AG20443 (cell line): ENCODE measurements around the gene LAMP5.

ENCODE experiments used
- DNase-seq: peaks from one replicate; pipeline ENCODE4 v3.0.0; 2012; ENCODE audit warnings: low spot score, mixed read lengths

Gene LAMP5

GRCh38 chr20:9535449-9535848 lies 21.1 kb downstream of the LAMP5 start:
- DNase-seq: no peak

- DNase-seq: no peak
These were observed 28.8 kb downstream of the LAMP5 start for GRCh38 chr20:9543214-9543613.

GRCh38 chr20:9550283-9550682 lies 35.9 kb downstream of the LAMP5 start:
- DNase-seq: no peak

GRCh38 chr20:9550871-9551270 lies 36.5 kb downstream of the LAMP5 start:
- no peak for DNase-seq

- no peak for DNase-seq
These were observed 37.6 kb downstream of the LAMP5 start for GRCh38 chr20:9551808-9552550.

- no peak for DNase-seq
These were observed 41.4 kb downstream of the LAMP5 start for GRCh38 chr20:9555781-9556180.

- DNase-seq: no peak
These were observed 43.0 kb downstream of the LAMP5 start for GRCh38 chr20:9557411-9557810.

GRCh38 chr20:9565910-9566550 lies 51.6 kb downstream of the LAMP5 start:
- DNase-seq: no peak

GRCh38 chr20:9566977-9567376 lies 52.6 kb downstream of the LAMP5 start:
- no peak for DNase-seq

GRCh38 chr20:9570612-9571011 lies 56.2 kb downstream of the LAMP5 start:
- no peak for DNase-seq

GRCh38 chr20:9571783-9572182 lies 57.4 kb downstream of the LAMP5 start:
- DNase-seq: no peak

- no peak for DNase-seq
These were observed 58.3 kb downstream of the LAMP5 start for GRCh38 chr20:9572670-9573069.

GRCh38 chr20:9573335-9574151 lies 59.2 kb downstream of the LAMP5 start:
- no peak for DNase-seq

GRCh38 chr20:9574181-9574580 lies 59.8 kb downstream of the LAMP5 start:
- DNase-seq: no peak

- no peak for DNase-seq
These were observed 60.4 kb downstream of the LAMP5 start for GRCh38 chr20:9574776-9575175.

- no peak for DNase-seq
These were observed 61.4 kb downstream of the LAMP5 start for GRCh38 chr20:9575836-9576235.

- no peak for DNase-seq
These were observed 62.3 kb downstream of the LAMP5 start for GRCh38 chr20:9576695-9577094.

GRCh38 chr20:9577397-9577796 lies 63.0 kb downstream of the LAMP5 start:
- no peak for DNase-seq

- no peak for DNase-seq
These were observed 64.2 kb downstream of the LAMP5 start for GRCh38 chr20:9578594-9578993.
